Cardiac muscle cell (in vitro differentiated cells and primary cell): ENCODE data around the gene ARL2BP. TPM values are rescaled to one million over a fixed set of nuclear protein-coding genes. Genes with fewer than 3 reads are reported as not detected.
A peak's percentile ranks its signal among the peaks of the same experiment; 100 is the strongest.

Source experiments
- DNase-seq, 2 donors: peaks; one replicate each; pipeline versions ENCODE4 v3.0.0 to v3.0.0-alpha.2; 2010 to 2017; ENCODE audit warnings: low read depth in 1 of 2, low spot score in 1 of 2
- H3K27ac ChIP-seq: fragments of 200-600 bp; sonication (generic); 2 replicates; pipeline ENCODE4 v1.5.1; 2016
- H3K27me3 ChIP-seq: fragments of 200-600 bp; sonication (generic); 2 replicates; pipeline ENCODE4 v1.6.0; 2016; ENCODE audit warnings: control low read depth
- H3K36me3 ChIP-seq: fragments of 200-600 bp; sonication (generic); 2 replicates; pipeline ENCODE4 v1.5.1; 2016; ENCODE audit warnings: control low read depth
- H3K4me1 ChIP-seq: fragments of 200-600 bp; sonication (generic); 2 replicates; pipeline ENCODE4 v1.8.1; 2017; ENCODE audit warnings: low read depth, mild to moderate bottlenecking, mixed run types
- H3K4me3 ChIP-seq: fragments of 200-600 bp; sonication (generic); 2 replicates; pipeline ENCODE4 v1.5.1; 2016; ENCODE audit warnings: mild to moderate bottlenecking
- H3K9me3 ChIP-seq: fragments of 200-600 bp; sonication (generic); 2 replicates; pipeline ENCODE4 v1.5.1; 2017; ENCODE audit warnings: low read depth, mild to moderate bottlenecking, control low read depth
- polyA plus RNA-seq: library from polyadenylated mRNA; unstranded; fragments of >200 nt; fragmentation: Nextera tagmentation; extraction: Ambion mirVana; gene quantifications from 2 replicates; pipeline ENCODE4 v1.2.1, GENCODE V29; 2016
- total RNA-seq: library from RNA; depleted of rRNA; stranded (reverse); fragments of >200 nt; gene quantifications from 2 replicates; pipeline ENCODE4 v1.2.3, GENCODE V29; 2016
- TF ChIP-seq, protein P1 (sequence below): IDR thresholded peaks from 2 replicates; pipeline ENCODE4 v1.5.1; 2012; ENCODE audit warnings: low read depth, mild to moderate bottlenecking, low read length

Gene ARL2BP
- total and polyA plus RNA-seq, 2 experiments from 2014 or later = 72.7 to 144 TPM

- DNase-seq = no peak
- TF ChIP-seq, protein P1, sequence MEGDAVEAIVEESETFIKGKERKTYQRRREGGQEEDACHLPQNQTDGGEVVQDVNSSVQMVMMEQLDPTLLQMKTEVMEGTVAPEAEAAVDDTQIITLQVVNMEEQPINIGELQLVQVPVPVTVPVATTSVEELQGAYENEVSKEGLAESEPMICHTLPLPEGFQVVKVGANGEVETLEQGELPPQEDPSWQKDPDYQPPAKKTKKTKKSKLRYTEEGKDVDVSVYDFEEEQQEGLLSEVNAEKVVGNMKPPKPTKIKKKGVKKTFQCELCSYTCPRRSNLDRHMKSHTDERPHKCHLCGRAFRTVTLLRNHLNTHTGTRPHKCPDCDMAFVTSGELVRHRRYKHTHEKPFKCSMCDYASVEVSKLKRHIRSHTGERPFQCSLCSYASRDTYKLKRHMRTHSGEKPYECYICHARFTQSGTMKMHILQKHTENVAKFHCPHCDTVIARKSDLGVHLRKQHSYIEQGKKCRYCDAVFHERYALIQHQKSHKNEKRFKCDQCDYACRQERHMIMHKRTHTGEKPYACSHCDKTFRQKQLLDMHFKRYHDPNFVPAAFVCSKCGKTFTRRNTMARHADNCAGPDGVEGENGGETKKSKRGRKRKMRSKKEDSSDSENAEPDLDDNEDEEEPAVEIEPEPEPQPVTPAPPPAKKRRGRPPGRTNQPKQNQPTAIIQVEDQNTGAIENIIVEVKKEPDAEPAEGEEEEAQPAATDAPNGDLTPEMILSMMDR = no peak
- H3K27ac ChIP-seq = no peak overlapping the region
- H3K4me3 ChIP-seq = no peak overlapping the region
- no peaks in the 10 kb centered on the region for H3K36me3 ChIP-seq
- H3K9me3 ChIP-seq = no peaks in the 10 kb centered on the region
- no peaks in the 10 kb centered on the region for H3K27me3 ChIP-seq
- no peaks in the 10 kb centered on the region for H3K4me1 ChIP-seq
Measured at GRCh38 chr16:57289391-57290257, 44.6 kb downstream of the ARL2BP start.

DNA sequence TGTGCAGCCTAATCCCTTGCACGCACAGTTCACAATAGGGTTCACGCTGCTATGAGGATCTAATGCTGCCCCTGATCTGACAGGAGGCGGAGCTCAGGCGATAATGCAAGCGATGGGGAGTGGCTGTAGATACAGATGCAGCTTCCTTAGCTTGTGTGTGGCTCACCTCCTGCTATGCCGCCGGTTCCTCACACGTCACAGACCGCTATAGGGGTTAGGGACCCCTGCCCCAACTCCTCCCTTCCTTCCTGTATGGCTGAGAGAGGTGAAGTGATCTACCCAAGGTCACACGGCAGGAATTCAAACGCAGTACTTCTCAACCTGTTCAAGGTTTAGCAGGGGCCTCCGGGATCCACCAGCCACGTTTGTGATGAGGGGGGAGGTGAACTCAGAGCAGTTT is 52.8 kb downstream of the ARL2BP start:
- Histone ChIP-seq H3K9me3 (no peaks in the 10 kb centered on the region), H3K27ac (no peak overlapping the region), H3K36me3 (no peaks in the 10 kb centered on the region), H3K4me1 (no peaks in the 10 kb centered on the region), H3K4me3 (no peak overlapping the region), H3K27me3 (no peaks in the 10 kb centered on the region)
- TF ChIP-seq, protein P1 = no peak
- no peak for DNase-seq

GRCh38 chr16:57299009-57299718 is 54.1 kb downstream of the ARL2BP start:
- no peak for DNase-seq
- H3K27me3 ChIP-seq = no peaks in the 10 kb centered on the region
- no peaks in the 10 kb centered on the region for H3K9me3 ChIP-seq
- H3K4me3 ChIP-seq = peak overlapping the region; percentile 53
- H3K36me3 ChIP-seq = no peaks in the 10 kb centered on the region
- TF ChIP-seq, protein P1 = peak; percentile 19
- H3K27ac ChIP-seq = peak overlapping the region; percentile 78
- no peaks in the 10 kb centered on the region for H3K4me1 ChIP-seq

DNA sequence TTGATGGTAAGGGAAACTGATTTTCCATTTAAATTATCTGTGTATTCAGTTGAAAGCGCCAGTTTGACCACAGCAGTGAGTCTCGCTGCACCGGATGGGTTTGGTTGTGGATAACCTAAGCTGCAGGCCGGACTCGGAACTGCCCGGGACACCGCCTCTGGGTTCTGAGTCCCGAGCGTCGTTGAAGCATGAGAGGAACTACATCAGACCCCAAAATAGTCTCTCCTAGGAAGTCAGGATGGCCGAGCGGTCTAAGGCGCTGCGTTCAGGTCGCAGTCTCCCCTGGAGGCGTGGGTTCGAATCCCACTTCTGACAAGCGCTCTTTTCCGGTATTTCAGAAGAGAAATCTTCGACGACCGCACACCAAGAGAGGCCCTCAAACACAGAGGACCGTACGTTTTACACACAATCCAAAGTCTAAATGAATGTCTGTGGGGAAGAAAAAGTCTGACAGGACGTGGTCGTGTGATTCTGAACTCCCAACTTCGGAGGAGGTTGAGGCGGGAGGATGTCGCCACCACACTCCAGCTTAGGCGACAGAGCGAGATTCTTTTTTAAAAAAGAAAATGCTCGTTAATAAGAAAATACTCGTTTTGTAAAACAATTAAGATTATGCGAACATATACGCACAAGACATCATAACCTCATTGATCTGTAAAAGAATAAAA is 54.8 kb downstream of the ARL2BP start:
- TF ChIP-seq, protein P1 = no peak
- Histone ChIP-seq H3K27me3 (no peaks in the 10 kb centered on the region), H3K4me1 (no peaks in the 10 kb centered on the region), H3K9me3 (no peaks in the 10 kb centered on the region), H3K27ac (peak overlapping the region; percentile 78), H3K4me3 (peak overlapping the region; percentile 53), H3K36me3 (no peaks in the 10 kb centered on the region)
- DNase-seq = peak; percentile 87 to 95

DNA sequence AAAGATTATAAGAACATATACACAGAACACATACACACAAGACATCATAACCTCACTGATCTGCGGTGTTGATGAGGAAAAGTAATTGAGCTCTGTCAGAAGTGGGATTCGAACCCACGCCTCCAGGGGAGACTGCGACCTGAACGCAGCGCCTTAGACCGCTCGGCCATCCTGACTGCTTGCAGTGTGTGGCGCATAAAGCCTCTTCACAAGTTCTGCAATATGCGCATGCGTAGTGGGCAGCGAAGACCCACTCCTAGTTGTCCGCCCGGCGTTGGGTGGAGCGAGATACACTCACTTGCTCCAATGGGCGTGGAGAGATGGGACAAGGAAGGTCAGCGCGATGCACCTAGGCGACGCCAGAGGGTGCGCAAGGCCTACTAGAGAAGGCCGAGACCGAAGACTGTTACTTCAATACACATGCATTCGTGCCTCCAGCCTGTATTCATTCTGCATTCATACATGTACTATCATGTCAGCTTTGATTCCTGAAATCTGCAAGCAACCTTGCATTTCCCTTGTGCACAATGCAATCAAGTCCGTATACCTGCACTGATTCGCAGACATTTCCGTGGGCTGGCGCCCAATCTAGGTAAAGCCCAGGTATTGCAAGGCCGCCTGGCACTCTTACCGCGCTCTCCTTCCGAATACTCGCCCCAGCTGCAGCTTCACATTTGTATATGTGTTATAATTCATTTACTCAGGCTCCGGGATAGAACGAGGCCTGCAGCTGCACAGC is 55.5 kb downstream of the ARL2BP start:
- H3K4me3 ChIP-seq = peak overlapping the region; percentile 53
- no peaks in the 10 kb centered on the region for H3K36me3 ChIP-seq
- DNase-seq = peak; percentile 99 to 100
- no peaks in the 10 kb centered on the region for H3K27me3 ChIP-seq
- H3K4me1 ChIP-seq = no peaks in the 10 kb centered on the region
- no peaks in the 10 kb centered on the region for H3K9me3 ChIP-seq
- TF ChIP-seq, protein P1 = peak; percentile 93
- peak overlapping the region; percentile 78 for H3K27ac ChIP-seq
